Measurements from ENCODE around the gene GATB.

DNA sequence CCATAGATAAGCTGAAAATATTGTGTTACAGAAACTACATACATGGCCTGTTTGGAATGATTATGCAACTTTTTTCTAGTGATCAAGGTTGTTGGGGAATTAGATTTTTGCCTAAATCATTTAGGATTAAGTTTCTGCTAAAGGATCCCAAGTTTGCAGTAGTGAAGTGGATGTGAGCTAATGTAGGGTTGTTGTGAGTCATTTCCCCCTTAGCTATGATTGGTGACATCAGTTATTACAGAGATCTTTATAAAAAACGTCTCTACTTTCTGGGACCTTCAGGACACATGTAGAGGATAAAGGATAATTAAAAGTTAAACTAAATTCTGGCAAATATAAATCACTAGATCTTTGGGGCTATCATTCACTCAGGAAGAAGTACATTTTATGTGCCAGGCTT, 133.3 kb downstream of the GATB start:
- TF ChIP-seq, protein P1, sequence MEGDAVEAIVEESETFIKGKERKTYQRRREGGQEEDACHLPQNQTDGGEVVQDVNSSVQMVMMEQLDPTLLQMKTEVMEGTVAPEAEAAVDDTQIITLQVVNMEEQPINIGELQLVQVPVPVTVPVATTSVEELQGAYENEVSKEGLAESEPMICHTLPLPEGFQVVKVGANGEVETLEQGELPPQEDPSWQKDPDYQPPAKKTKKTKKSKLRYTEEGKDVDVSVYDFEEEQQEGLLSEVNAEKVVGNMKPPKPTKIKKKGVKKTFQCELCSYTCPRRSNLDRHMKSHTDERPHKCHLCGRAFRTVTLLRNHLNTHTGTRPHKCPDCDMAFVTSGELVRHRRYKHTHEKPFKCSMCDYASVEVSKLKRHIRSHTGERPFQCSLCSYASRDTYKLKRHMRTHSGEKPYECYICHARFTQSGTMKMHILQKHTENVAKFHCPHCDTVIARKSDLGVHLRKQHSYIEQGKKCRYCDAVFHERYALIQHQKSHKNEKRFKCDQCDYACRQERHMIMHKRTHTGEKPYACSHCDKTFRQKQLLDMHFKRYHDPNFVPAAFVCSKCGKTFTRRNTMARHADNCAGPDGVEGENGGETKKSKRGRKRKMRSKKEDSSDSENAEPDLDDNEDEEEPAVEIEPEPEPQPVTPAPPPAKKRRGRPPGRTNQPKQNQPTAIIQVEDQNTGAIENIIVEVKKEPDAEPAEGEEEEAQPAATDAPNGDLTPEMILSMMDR (IDR thresholded peaks at IDR 0.05), result no peak
- TF ChIP-seq EZH2 (IDR thresholded peaks at IDR 0.05; ENCODE audit: borderline replicate concordance, insufficient read depth, low read depth, low read length, poor library complexity, severe bottlenecking), result no peak
